Ovary (tissue), 3 donors: ENCODE results near the gene APC.

Experiments used
- CTCF ChIP-seq, 3 donors: fragments of 450-650 bp in 2 of 3; fragments of 200-600 bp in 1 of 3; IDR thresholded peaks; one replicate each; pipeline versions ENCODE4 v1.5.1 to v1.8.0; 2016 to 2022; ENCODE audit warnings: antibody characterized with exemption in 3 of 3, mild to moderate bottlenecking in 1 of 3
- POLR2A ChIP-seq: fragments of 450-650 bp; IDR thresholded peaks from one replicate; pipeline ENCODE4 v1.6.1; 2017; ENCODE audit warnings: antibody characterized with exemption, mild to moderate bottlenecking, moderate library complexity
- donor health status: DM: no; HTN: no; CAD: no.

GRCh38 chr5:112755703-112756102 is 18.0 kb downstream of the APC start:
- TF ChIP-seq POLR2A = no peak
- TF ChIP-seq CTCF (IDR thresholded peaks at IDR 0.05) = no peak
